Kidney (tissue), 14 donors: ENCODE measurements around the gene TST. TPM values are rescaled to one million over a fixed set of nuclear protein-coding genes. Genes with fewer than 3 reads are reported as not detected.

ENCODE experiments used
- DNase-seq, 5 donors: peaks; one replicate each; pipeline ENCODE4 v3.0.0-alpha.2; 2013 to 2020
- FAIRE-seq: peaks from 2 replicates; lab custom pipeline; 2012; peaks lifted over from hg19 to GRCh38; lab: Jason Lieb, UNC
- H3K27ac ChIP-seq, 2 donors: one replicate each; pipeline ENCODE4 v1.7.0; 2013; ENCODE audit warnings: low read depth in 2 of 2, low read length in 2 of 2, inconsistent platforms in 1 of 2
- H3K27me3 ChIP-seq: one replicate; pipeline ENCODE4 v1.7.1; 2013; ENCODE audit warnings: low read length, inconsistent platforms; ENCODE audit not compliant: control insufficient read depth, insufficient read depth
- H3K36me3 ChIP-seq, 3 donors: one replicate each; pipeline versions ENCODE4 v1.7.0 to v1.7.1; 2013; ENCODE audit warnings: low read length in 3 of 3, control low read depth in 1 of 3, inconsistent platforms in 1 of 3; ENCODE audit not compliant: insufficient read depth in 3 of 3, control insufficient read depth in 2 of 3
- H3K4me1 ChIP-seq, 3 donors: one replicate each; pipeline versions ENCODE4 v1.7.0 to v1.7.1; 2013; ENCODE audit warnings: low read length in 3 of 3, inconsistent platforms in 1 of 3, low read depth in 1 of 3; ENCODE audit not compliant: control insufficient read depth in 2 of 3, insufficient read depth in 2 of 3
- H3K4me3 ChIP-seq, 3 donors: one replicate each; pipeline versions ENCODE4 v1.7.0 to v1.8.1; 2013; ENCODE audit warnings: low read length in 3 of 3, control low read depth in 1 of 3, inconsistent platforms in 1 of 3
- H3K9ac ChIP-seq, 3 donors: one replicate each; pipeline versions ENCODE4 v1.7.0 to v1.7.1; 2013; ENCODE audit warnings: low read length in 3 of 3, control low read depth in 1 of 3, inconsistent platforms in 1 of 3
- H3K9me3 ChIP-seq, 3 donors: one replicate each; pipeline versions ENCODE4 v1.7.0 to v1.7.1; 2013; ENCODE audit warnings: low read length in 3 of 3, control low read depth in 1 of 3, inconsistent platforms in 1 of 3; ENCODE audit not compliant: control insufficient read depth in 2 of 3, insufficient read depth in 1 of 3
- intact Hi-C: fragments of 100-400 bp; cut with DNase I; formaldehyde crosslinking; loops from one replicate; pipeline ENCODE4 v1.11.1; 2022
- polyA plus RNA-seq: library from polyadenylated mRNA; stranded (reverse); fragments of 350-450 nt; fragmentation: Illumina TruSeq; extraction: RNeasy Lipid Tissue Mini Kit (QIAGEN cat#74804); gene quantifications from one replicate; pipeline ENCODE4 v1.2.3, GENCODE V29; 2014; ENCODE audit warnings: low read depth, low replicate concordance; ENCODE audit not compliant: insufficient read depth
- total RNA-seq: library from RNA; stranded (reverse); fragmentation: NEBNext Ultra II Directional; extraction: Animal tissue kit (Norgen Biotek cat#: 25700); gene quantifications from one replicate; pipeline ENCODE4 v1.2.1, GENCODE V29; 2021
- TF ChIP-seq, protein P1 (sequence below): IDR thresholded peaks from 3 replicates; pipeline ENCODE4 v1.5.1; 2012; ENCODE audit warnings: mild to moderate bottlenecking, moderate library complexity, borderline replicate concordance; ENCODE audit not compliant: insufficient read depth; ENCODE audit errors: extremely low read depth
- donor health status: control.
- donor health status: control.
- donor health status: control.
- donor health status: control.
- donor health status: control.
- donor health status: DM: yes; HTN: yes; CAD: no.
- donor health status: Normal renal cell carcinoma (clear cell type).

TST gene
- total and polyA plus RNA-seq, 2 donors from 2014 or later, result 48.7 to 283 TPM

DNA sequence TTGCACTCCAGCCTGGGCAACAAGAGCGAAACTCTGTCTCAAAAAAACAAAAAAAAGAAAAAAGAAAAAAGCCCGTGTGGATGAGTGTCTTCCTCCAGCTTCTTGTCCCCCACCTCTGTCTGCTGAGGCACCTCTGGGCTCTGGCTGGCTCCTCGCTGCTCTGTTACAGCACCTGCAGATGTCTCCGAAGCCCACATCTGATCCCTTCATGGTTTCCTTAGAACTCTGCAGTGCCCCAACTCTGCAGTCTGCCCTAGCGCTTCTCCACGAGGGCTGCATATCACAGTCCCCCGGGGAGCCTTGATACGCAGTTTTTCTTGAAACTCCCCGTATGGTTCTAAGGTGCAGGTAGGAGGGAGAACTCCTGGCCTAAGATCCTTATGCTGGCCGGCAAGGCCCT is 48.2 kb upstream of the TST start:
- H3K4me1 ChIP-seq, result no peaks in the 10 kb centered on the region
- peaks cover 0 to 2% (median 0%) of the 10 kb centered on the region in 3 donors for H3K9me3 ChIP-seq
- no peak for FAIRE-seq
- DNase-seq, result no peak
- intact Hi-C loops, result no loop called here
- H3K36me3 ChIP-seq, result no peaks in the 10 kb centered on the region
- peaks cover 6% of the 10 kb centered on the region for H3K27me3 ChIP-seq
- no peak overlapping the region for H3K4me3 ChIP-seq
- no peak overlapping the region for H3K9ac ChIP-seq
- TF ChIP-seq, protein P1, sequence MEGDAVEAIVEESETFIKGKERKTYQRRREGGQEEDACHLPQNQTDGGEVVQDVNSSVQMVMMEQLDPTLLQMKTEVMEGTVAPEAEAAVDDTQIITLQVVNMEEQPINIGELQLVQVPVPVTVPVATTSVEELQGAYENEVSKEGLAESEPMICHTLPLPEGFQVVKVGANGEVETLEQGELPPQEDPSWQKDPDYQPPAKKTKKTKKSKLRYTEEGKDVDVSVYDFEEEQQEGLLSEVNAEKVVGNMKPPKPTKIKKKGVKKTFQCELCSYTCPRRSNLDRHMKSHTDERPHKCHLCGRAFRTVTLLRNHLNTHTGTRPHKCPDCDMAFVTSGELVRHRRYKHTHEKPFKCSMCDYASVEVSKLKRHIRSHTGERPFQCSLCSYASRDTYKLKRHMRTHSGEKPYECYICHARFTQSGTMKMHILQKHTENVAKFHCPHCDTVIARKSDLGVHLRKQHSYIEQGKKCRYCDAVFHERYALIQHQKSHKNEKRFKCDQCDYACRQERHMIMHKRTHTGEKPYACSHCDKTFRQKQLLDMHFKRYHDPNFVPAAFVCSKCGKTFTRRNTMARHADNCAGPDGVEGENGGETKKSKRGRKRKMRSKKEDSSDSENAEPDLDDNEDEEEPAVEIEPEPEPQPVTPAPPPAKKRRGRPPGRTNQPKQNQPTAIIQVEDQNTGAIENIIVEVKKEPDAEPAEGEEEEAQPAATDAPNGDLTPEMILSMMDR, result no peak
- no peak overlapping the region for H3K27ac ChIP-seq

DNA sequence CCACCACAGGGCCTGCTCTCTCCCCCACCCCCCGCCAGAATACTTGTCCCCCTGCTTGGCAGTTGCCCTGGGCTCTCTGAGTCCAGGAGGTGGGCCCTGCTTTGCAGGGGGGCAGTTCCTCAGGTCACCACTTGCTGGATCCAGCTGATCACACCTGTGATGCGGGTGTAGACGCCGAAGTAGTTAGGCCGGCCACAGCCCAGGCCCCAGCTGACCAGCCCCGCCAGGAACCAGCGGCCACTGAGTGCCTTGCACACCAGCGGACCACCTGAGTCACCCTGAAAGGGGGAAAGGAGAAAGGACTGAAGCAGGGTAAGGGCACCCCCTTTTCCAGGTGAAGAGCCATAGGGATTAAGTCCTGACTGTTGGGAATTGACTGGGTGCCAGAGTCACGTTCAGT is 46.7 kb upstream of the TST start:
- no peak for FAIRE-seq

DNA sequence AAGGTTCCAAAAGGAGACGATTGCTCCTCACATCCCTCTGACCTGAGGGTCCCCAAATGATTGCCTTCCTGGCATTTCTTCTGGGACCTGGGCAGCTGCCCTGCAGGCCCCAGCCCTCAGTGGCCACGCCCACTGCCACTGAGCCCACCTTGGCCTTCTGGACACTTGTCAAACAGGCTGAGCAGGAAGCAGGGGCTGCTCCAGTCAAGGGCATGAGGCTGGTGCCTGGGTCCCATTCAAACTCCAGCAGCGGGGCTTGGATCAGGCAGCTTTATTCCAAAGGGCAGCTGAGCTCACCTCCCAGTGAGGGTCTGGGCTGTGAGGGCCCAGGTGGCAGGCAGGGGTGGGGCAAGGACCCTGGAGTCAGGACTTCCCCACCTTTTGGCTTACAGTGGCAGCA is 45.9 kb upstream of the TST start:
- intact Hi-C loops, result no loop called here
- H3K36me3 ChIP-seq, result no peaks in the 10 kb centered on the region
- no peak overlapping the region for H3K4me3 ChIP-seq
- FAIRE-seq, result no peak
- H3K9me3 ChIP-seq, result no peaks in the 10 kb centered on the region
- DNase-seq, result peak in 3 of 5 donors; percentile 47 to 52 (median 50)
- peaks cover 3% of the 10 kb centered on the region for H3K27me3 ChIP-seq
- H3K27ac ChIP-seq, result no peak overlapping the region
- TF ChIP-seq, protein P1, result no peak
- no peak overlapping the region for H3K9ac ChIP-seq
- no peaks in the 10 kb centered on the region for H3K4me1 ChIP-seq

More for the DNA sequence above, 46.7 kb upstream of the TST start:
- no peaks in the 10 kb centered on the region for H3K4me1 ChIP-seq
- no peak overlapping the region for H3K9ac ChIP-seq
- intact Hi-C loops, result no loop called here
- no peaks in the 10 kb centered on the region for H3K36me3 ChIP-seq
- no peak overlapping the region for H3K4me3 ChIP-seq
- H3K27ac ChIP-seq, result no peak overlapping the region
- DNase-seq, result no peak
- H3K9me3 ChIP-seq, result no peaks in the 10 kb centered on the region
- H3K27me3 ChIP-seq, result peaks cover 4% of the 10 kb centered on the region
- TF ChIP-seq, protein P1, result no peak

DNA sequence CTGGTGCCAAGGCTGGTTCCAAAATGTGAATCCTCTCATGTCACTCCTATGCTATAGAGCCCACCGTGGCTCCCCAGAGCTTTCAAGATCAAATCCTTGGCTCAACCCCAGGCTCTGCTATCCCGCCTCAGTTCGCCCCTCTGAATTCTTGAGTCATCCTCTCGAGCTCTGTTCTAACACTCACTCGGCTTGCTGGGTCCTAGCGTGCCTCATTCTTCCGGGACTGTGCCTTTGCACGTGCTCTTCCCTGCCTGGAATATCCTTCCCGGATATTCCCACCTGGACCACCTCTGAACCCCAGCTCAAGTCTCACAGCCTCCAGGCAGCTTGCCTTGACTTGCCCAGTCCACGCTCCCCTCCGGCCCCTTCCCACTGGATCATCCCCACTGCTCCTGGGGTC is 45.3 kb upstream of the TST start:
- H3K36me3 ChIP-seq, result no peaks in the 10 kb centered on the region
- DNase-seq (no peak), FAIRE-seq (no peak)
- H3K9ac ChIP-seq, result no peak overlapping the region
- TF ChIP-seq, protein P1, result no peak
- no peak overlapping the region for H3K4me3 ChIP-seq
- peaks cover 3% of the 10 kb centered on the region for H3K27me3 ChIP-seq
- no peaks in the 10 kb centered on the region for H3K9me3 ChIP-seq
- intact Hi-C loops, result no loop called here
- H3K4me1 ChIP-seq, result no peaks in the 10 kb centered on the region
- no peak overlapping the region for H3K27ac ChIP-seq
